GM12892 (cell line): ENCODE results near the gene ARHGAP26.

Experiments used
- POLR2A ChIP-seq: IDR thresholded peaks from 2 replicates; pipeline ENCODE4 v1.6.1; 2011; ENCODE audit warnings: low read depth, low read length, control low read depth
- POLR2AphosphoS5 ChIP-seq: IDR thresholded peaks from 2 replicates; pipeline ENCODE4 v1.6.1; 2011; ENCODE audit warnings: low read depth, low read length, control low read depth
- TAF1 ChIP-seq: IDR thresholded peaks from 2 replicates; pipeline ENCODE4 v1.6.1; 2011; ENCODE audit warnings: low read depth, mild to moderate bottlenecking, control low read depth, low read length, borderline replicate concordance

DNA sequence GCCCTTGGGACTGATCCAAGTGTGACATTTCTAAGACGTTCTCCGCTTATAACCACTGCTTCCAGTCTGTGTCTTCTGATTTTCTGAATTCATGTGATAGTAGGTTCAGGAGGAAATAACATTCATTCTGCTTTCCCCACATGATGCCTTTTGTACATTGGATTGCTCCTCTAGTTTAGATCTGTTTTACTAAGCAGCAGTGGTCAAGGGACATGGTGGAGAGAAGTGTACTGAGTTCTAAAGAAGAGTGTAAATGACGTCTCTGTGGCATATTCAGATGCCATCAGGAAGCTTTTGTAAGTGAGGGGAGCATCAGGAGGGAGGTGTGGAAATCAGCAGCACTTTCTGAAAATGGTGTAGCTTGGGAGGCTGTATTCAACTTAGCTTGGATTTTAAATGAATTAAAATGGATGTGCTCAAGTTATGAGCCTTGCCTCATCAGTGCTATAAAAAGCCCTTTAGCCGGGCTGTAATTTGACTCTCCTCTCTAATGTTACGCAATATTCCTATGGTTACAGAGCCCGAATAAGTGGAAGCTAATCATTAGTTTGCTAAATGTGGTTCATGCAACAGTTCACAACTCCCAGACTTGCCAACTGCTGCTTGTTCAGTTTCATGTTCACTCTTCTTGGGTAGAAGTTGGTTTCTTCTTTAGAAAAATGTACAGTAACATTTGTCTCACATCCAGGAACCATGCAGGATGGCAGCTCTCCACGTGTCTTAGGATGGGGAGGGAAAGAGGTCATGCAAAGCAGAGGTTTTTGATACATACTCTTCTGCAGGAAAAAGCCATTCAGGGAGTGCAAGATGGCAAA is 281.3 kb downstream of the ARHGAP26 start:
- TF ChIP-seq POLR2A: no peak
- TF ChIP-seq TAF1: no peak
- TF ChIP-seq POLR2AphosphoS5: no peak
